AG09319 (cell line): ENCODE measurements around the gene BCAP31.
A peak's percentile ranks its signal among the peaks of the same experiment; 100 is the strongest.

ENCODE experiments used
- DNase-seq: peaks from one replicate; pipeline ENCODE4 v3.0.0-alpha.2; 2010; ENCODE audit warnings: low read depth; ENCODE audit errors: extremely low read depth
- CTCF ChIP-seq: IDR thresholded peaks from 2 replicates; pipeline ENCODE4 v1.5.1; 2011; ENCODE audit warnings: low read depth, mild to moderate bottlenecking, inconsistent platforms, low read length, moderate library complexity

BCAP31 gene

GRCh38 chrX:153671589-153672530 is 52.3 kb downstream of the BCAP31 start:
- DNase-seq, result no peak
- no peak for TF ChIP-seq CTCF

- TF ChIP-seq CTCF, result no peak
- DNase-seq, result no peak
Observed at GRCh38 chrX:153670748-153671588, 53.2 kb downstream of the BCAP31 start.

- no peak for DNase-seq
- TF ChIP-seq CTCF, result no peak
Observed at GRCh38 chrX:153669901-153670731, 54.1 kb downstream of the BCAP31 start.

GRCh38 chrX:153669174-153669890 is 54.9 kb downstream of the BCAP31 start:
- peak; percentile 72 for TF ChIP-seq CTCF
- no peak for DNase-seq

GRCh38 chrX:153668423-153669173 is 55.6 kb downstream of the BCAP31 start:
- DNase-seq, result no peak
- no peak for TF ChIP-seq CTCF

GRCh38 chrX:153667956-153668396 is 56.2 kb downstream of the BCAP31 start:
- DNase-seq, result peak; percentile 35
- TF ChIP-seq CTCF, result peak; percentile 69
